DND-41 (cell line): ENCODE results near the gene RAI1.

Source experiments
- ATAC-seq: fragments of 200-7000 bp; cut with Tn5 transposase; 3 replicates; pipeline ENCODE4 v1.9.1; 2021; ENCODE audit warnings: low read depth; ENCODE audit not compliant: insufficient read depth
- DNase-seq: peaks from one replicate; pipeline ENCODE4 v3.0.0-alpha.2; 2020
- H2AFZ ChIP-seq: 2 replicates; pipeline ENCODE4 v1.6.0; 2012; ENCODE audit warnings: low read depth, low read length
- H3K27ac ChIP-seq: 2 replicates; pipeline ENCODE4 v1.5.1; 2012; ENCODE audit warnings: low read length, inconsistent platforms
- H3K27me3 ChIP-seq: fragments of 200-600 bp; sonication (generic); 2 replicates; pipeline ENCODE4 v1.6.0; 2012; ENCODE audit warnings: low read length, mild to moderate bottlenecking, inconsistent platforms; ENCODE audit not compliant: insufficient read depth, poor library complexity
- H3K36me3 ChIP-seq: 2 replicates; pipeline ENCODE4 v1.5.1; 2012; ENCODE audit warnings: low read length, inconsistent platforms; ENCODE audit not compliant: insufficient read depth
- H3K4me1 ChIP-seq: 2 replicates; pipeline ENCODE4 v1.5.1; 2012; ENCODE audit warnings: mild to moderate bottlenecking, low read length; ENCODE audit not compliant: insufficient read depth
- H3K4me2 ChIP-seq: 2 replicates; pipeline ENCODE4 v1.6.0; 2012; ENCODE audit warnings: mild to moderate bottlenecking, moderate library complexity, low read length, inconsistent platforms; ENCODE audit not compliant: insufficient read depth
- H3K4me3 ChIP-seq, 2 experiments: fragments of 200-600 bp in 1 of 2; shearing (Covaris generic) in 1 of 2; 2 replicates each; pipeline ENCODE4 v1.5.1; 2012 to 2016; ENCODE audit warnings: inconsistent platforms in 2 of 2, low read length in 2 of 2, mild to moderate bottlenecking in 2 of 2, low read depth in 1 of 2, moderate library complexity in 1 of 2
- H3K79me2 ChIP-seq: 2 replicates; pipeline ENCODE4 v1.6.0; 2012; ENCODE audit warnings: low read length, inconsistent platforms; ENCODE audit not compliant: insufficient read depth
- H3K9ac ChIP-seq: 2 replicates; pipeline ENCODE4 v1.6.0; 2012; ENCODE audit warnings: low read depth, mild to moderate bottlenecking, inconsistent platforms, low read length, moderate library complexity
- H3K9me3 ChIP-seq: 2 replicates; pipeline ENCODE4 v1.5.1; 2012; ENCODE audit warnings: low read length, moderate library complexity, mild to moderate bottlenecking, inconsistent platforms; ENCODE audit not compliant: insufficient read depth, severe bottlenecking
- H4K20me1 ChIP-seq: 2 replicates; pipeline ENCODE4 v1.6.0; 2012; ENCODE audit warnings: low read length; ENCODE audit not compliant: insufficient read depth
- CTCF ChIP-seq: IDR thresholded peaks from 2 replicates; pipeline ENCODE4 v1.5.1; 2012; ENCODE audit warnings: borderline replicate concordance, low read length, moderate library complexity, mild to moderate bottlenecking; ENCODE audit not compliant: poor library complexity, severe bottlenecking; ENCODE audit errors: extremely low read depth
- EZH2 ChIP-seq: IDR thresholded peaks from 3 replicates; pipeline ENCODE4 v1.6.1; 2012; ENCODE audit warnings: borderline replicate concordance, low read depth, mild to moderate bottlenecking, moderate library complexity, low read length, inconsistent platforms; ENCODE audit not compliant: severe bottlenecking

The RAI1 gene

GRCh38 chr17:17810084-17810894, 129.0 kb downstream of the RAI1 start:
- H3K27me3 ChIP-seq, result no peaks in the 10 kb centered on the region
- no peak overlapping the region for H3K27ac ChIP-seq
- H4K20me1 ChIP-seq, result peaks cover 40% of the 10 kb centered on the region
- no peak overlapping the region for H3K9ac ChIP-seq
- H3K4me2 ChIP-seq, result no peak overlapping the region
- no peak for DNase-seq
- H3K9me3 ChIP-seq, result no peaks in the 10 kb centered on the region
- peaks cover 86% of the 10 kb centered on the region for H3K36me3 ChIP-seq
- no peak for TF ChIP-seq EZH2
- peak; percentile 13 for TF ChIP-seq CTCF
- no peaks in the 10 kb centered on the region for H3K4me1 ChIP-seq
- no peaks in the 10 kb centered on the region for H3K79me2 ChIP-seq
- H3K4me3 ChIP-seq, result no peak overlapping the region
- no peak overlapping the region for H2AFZ ChIP-seq
- no peak for ATAC-seq

DNA sequence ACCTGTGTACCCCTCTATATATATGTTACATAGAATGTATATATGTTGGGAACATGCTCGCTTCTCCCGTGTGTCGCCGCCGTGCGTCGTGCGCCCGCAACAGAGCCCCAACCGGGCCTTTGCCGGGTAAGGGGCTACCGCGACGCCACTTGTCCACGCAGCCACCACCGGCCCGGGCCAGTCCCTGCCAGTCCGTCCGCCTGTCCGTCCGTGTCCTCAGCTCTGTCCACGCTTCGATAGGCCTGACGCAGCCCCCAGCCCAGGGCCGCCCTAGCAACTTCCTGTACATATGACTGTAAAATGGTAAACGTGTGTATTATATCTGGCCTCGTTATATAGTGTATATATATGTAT, 129.6 kb downstream of the RAI1 start:
- no peaks in the 10 kb centered on the region for H3K79me2 ChIP-seq

GRCh38 chr17:17811381-17812210, 130.3 kb downstream of the RAI1 start:
- Histone ChIP-seq H3K36me3 (peaks cover 83% of the 10 kb centered on the region), H3K27ac (no peak overlapping the region), H3K9ac (no peak overlapping the region), H3K4me1 (no peaks in the 10 kb centered on the region), H3K4me3 (no peak overlapping the region), H2AFZ (no peak overlapping the region), H3K4me2 (no peak overlapping the region), H3K9me3 (no peaks in the 10 kb centered on the region), H3K27me3 (no peaks in the 10 kb centered on the region), H4K20me1 (peaks cover 30% of the 10 kb centered on the region), H3K79me2 (no peaks in the 10 kb centered on the region)
- ATAC-seq, result peak; percentile 2; the same call in 1 of the 3 replicates
- no peak for DNase-seq
- no peak for TF ChIP-seq EZH2
- TF ChIP-seq CTCF, result no peak

More for the DNA sequence above, 129.6 kb downstream of the RAI1 start:
- Histone ChIP-seq H4K20me1 (peaks cover 37% of the 10 kb centered on the region), H2AFZ (no peak overlapping the region), H3K27me3 (no peaks in the 10 kb centered on the region), H3K4me2 (no peak overlapping the region), H3K4me3 (no peak overlapping the region), H3K36me3 (peaks cover 84% of the 10 kb centered on the region), H3K4me1 (no peaks in the 10 kb centered on the region), H3K27ac (no peak overlapping the region), H3K9me3 (no peaks in the 10 kb centered on the region), H3K9ac (no peak overlapping the region)
- TF ChIP-seq CTCF (no peak), EZH2 (no peak)
- ATAC-seq (no peak), DNase-seq (no peak)
